ENCODE measurements around the gene MRFAP1L1. TPM values are rescaled to one million over a fixed set of nuclear protein-coding genes. Genes with fewer than 3 reads are reported as not detected.

The MRFAP1L1 gene
- total and polyA plus RNA-seq, 2 experiments from 2014 or later = 61.6 to 73.8 TPM

- Mint-ChIP-seq H3K4me3 (no peak overlapping the region), H3K4me1 (peaks cover 7% of the 10 kb centered on the region; the same call in 2 of the 3 replicates), H3K27me3 (ENCODE audit: insufficient read depth, low read depth, poor library complexity) (peaks cover 11% of the 10 kb centered on the region), H3K36me3 (ENCODE audit: low read depth) (peaks cover 3% of the 10 kb centered on the region; the same call in 2 of the 3 replicates), H3K27ac (no peak overlapping the region), H3K9me3 (peaks cover 3% of the 10 kb centered on the region; the same call in 1 of the 3 replicates)
- DNase-seq (ENCODE audit: low spot score) (no peak), ATAC-seq (no peak)
- H3K27ac ChIP-seq (ENCODE audit: low read depth) = no peak overlapping the region
- H3K27me3 ChIP-seq (ENCODE audit: insufficient read depth) = no peaks in the 10 kb centered on the region
- no peak overlapping the region for H2AFZ ChIP-seq
- H3K4me1 ChIP-seq (ENCODE audit: insufficient read depth) = peaks cover 12% of the 10 kb centered on the region; the same call in 1 of the 2 replicates
- no peaks in the 10 kb centered on the region for H3K36me3 ChIP-seq (ENCODE audit: insufficient read depth)
- H3F3A ChIP-seq (replicated peaks; ENCODE audit: low read depth) = no peaks in the 10 kb centered on the region
- peaks cover 23% of the 10 kb centered on the region for H3K79me2 ChIP-seq (replicated peaks; ENCODE audit: insufficient read depth)
- no peaks in the 10 kb centered on the region for H3K9me2 ChIP-seq (ENCODE audit: insufficient read depth)
- no peaks in the 10 kb centered on the region; the same call in 1 of the 2 replicates for H4K20me1 ChIP-seq (replicated peaks; ENCODE audit: insufficient read depth)
- TF ChIP-seq STAT1 (IDR thresholded peaks at IDR 0.05; ENCODE audit: unreplicated experiment) (no peak), ETS1 (IDR thresholded peaks at IDR 0.05) (no peak), ZNF462 (CRISPR knock-in tag; IDR thresholded peaks at IDR 0.05) (no peak), CREB1 (CRISPR knock-in tag; IDR thresholded peaks at IDR 0.05; ENCODE audit: low read depth) (no peak), ZNF114 (CRISPR knock-in tag; IDR thresholded peaks at IDR 0.05) (no peak), POLR2AphosphoS5 (IDR thresholded peaks at IDR 0.05; ENCODE audit: low read depth) (no peak), ZNF331 (CRISPR knock-in tag; IDR thresholded peaks at IDR 0.05; ENCODE audit: low read depth) (no peak), REST (IDR thresholded peaks at IDR 0.05; ENCODE audit: unreplicated experiment) (no peak), NANOG (IDR thresholded peaks at IDR 0.05; ENCODE audit: borderline replicate concordance) (no peak), EZH2 (IDR thresholded peaks at IDR 0.05; ENCODE audit: low read depth, unreplicated experiment) (no peak), CTCF (conservative IDR thresholded peaks at IDR 0.05; ENCODE audit: low read depth in 2 of 2) (no peak), JUNB (IDR thresholded peaks at IDR 0.05; ENCODE audit: unreplicated experiment) (no peak), EZH2phosphoT487 (IDR thresholded peaks at IDR 0.05; ENCODE audit: unreplicated experiment) (no peak)
- H3K4me2 ChIP-seq = no peak overlapping the region
- H3K4me3 ChIP-seq = no peak overlapping the region
Observed at GRCh38 chr4:6719611-6720179, 10.0 kb upstream of the MRFAP1L1 start.
